DMS79 (cell line): ENCODE measurements around the gene LY6G5C.

Source experiments
- DNase-seq: peaks from one replicate; lab custom pipeline; 2025; lab: John Stamatoyannopoulos, UW

LY6G5C gene, protein sequence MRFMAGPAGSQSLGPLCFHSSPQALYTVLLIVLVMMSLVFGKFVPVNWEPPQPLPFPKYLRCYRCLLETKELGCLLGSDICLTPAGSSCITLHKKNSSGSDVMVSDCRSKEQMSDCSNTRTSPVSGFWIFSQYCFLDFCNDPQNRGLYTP

DNA sequence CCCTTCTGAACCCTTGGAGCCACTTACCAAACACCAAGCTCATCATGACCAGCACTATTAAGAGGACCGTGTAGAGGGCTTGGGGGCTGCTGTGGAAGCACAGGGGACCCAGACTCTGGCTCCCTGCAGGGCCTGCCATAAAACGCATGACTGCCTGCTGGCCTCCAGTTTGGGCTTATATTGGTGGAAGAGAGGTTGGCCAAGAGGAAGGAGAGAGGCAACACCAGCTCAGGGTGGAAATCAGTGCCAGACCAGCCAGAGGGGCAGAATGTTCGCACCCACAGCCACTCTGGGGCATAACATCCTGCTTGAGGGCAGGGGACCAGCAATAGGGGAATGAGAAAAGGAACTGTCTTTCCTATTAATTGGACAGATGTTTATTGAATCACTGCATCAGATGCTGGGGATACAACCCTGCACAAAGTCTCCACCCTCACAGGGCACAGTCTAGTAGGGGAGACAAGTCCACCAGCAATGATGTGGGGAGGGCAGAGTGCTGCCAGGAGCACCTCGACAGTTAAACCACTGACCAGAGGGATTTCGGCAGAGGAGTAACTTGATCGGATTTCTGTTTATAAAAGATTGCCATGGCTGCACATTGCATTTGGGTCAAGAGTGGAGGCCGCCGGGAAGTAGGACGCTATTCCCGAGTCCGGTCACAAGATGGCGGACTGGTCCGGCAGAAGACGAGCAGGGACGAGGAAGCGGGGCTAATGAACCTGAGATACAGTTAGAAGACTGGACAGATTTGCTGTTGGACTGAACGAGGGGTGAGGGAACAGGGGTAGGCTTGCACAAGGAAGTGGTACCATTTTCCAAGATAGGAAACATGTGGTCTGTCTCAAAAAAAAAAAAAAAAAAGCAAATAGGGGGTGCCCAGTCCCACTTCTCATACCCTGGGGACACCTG, at the start of gene LY6G5C:
Gene LY6G5C, minus strand, starts transcription at position 842 of the 909 bp plus-strand sequence. Its CDS starts 694 bp downstream, at position 148.
- peak; percentile 85 for DNase-seq

GRCh38 chr6:31729979-31730630, 49.2 kb upstream of the LY6G5C start:
- DNase-seq = no peak

- DNase-seq = no peak
Measured at GRCh38 chr6:31729515-31729978, 48.7 kb upstream of the LY6G5C start.

- DNase-seq = no peak
Measured at GRCh38 chr6:31728767-31729514, 48.1 kb upstream of the LY6G5C start, which contains the start of gene DDAH2. Gene DDAH2, minus strand, starts transcription at chr6:31729299. Its CDS starts 138 bp downstream, at chr6:31729161.

- no peak for DNase-seq
Measured at GRCh38 chr6:31727717-31728671, 47.1 kb upstream of the LY6G5C start.

DNA sequence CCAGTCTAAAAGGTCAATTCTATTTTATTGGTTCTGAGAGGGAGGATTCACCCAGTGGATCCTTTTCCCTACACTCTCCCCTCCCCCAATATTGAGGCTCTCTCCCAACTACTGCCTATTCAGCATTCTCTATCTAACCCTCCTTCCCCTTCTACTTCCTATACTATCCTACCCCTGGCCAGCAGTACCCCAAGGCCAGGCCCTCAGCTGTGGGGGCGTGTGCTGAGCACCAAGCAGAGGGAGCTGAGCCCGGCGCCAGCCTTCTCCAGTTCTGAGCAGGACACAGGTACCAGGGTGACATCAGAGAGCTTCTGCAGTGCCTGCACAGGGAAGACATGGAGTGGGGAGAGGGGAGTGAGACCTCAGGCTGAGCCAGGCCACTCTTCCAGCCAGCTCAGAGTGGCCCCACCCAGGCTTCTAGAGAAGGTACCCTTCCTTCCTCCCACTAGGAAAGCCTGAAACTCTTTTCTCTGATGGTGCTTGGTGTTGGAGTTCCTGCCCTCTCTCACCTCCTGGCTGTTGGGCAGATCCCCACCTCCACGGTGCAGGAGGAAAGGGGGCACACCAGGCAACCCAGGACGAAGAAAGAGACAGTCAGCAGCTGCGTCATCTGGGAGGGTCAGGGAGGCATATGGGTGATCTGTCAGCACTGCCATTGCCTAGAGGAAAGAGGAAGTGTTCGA, 46.3 kb upstream of the LY6G5C start:
- no peak for DNase-seq

GRCh38 chr6:31725502-31726350, 44.9 kb upstream of the LY6G5C start:
- no peak for DNase-seq

- DNase-seq = no peak
Measured at GRCh38 chr6:31723980-31724691, 43.3 kb upstream of the LY6G5C start.

GRCh38 chr6:31723245-31723979, 42.5 kb upstream of the LY6G5C start, which contains the start of gene MPIG6B:
Gene MPIG6B, plus strand, starts transcription at chr6:31723373. Its CDS starts 11 bp downstream, at chr6:31723384.
- no peak for DNase-seq

DNA sequence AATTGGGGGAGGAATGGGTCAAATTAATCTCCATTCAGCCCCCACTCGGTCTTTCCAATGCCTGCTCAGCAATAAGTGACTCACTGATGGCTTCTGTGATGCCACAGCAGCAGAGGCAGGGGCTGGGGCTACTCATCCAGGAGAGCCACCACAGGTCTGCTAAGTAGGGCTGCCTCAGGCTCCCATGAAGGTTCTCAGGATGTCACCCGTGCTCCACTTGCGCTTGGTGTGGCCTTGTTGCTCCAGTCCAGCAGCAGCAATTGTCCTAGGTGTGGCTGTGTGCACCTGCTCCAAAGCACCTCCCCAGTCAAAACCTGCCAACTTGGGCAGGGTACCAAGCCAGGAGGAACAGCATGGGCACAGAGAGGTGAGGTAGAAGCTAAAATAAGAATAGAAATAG, 41.3 kb upstream of the LY6G5C start:
- DNase-seq = no peak

- no peak for DNase-seq
Measured at GRCh38 chr6:31721351-31722020, 40.6 kb upstream of the LY6G5C start, which contains the start of gene LY6G6C. Gene LY6G6C, minus strand, starts transcription at chr6:31721746. Its CDS starts 67 bp downstream, at chr6:31721679.

GRCh38 chr6:31720196-31720770, 39.4 kb upstream of the LY6G5C start:
- DNase-seq = no peak

DNA sequence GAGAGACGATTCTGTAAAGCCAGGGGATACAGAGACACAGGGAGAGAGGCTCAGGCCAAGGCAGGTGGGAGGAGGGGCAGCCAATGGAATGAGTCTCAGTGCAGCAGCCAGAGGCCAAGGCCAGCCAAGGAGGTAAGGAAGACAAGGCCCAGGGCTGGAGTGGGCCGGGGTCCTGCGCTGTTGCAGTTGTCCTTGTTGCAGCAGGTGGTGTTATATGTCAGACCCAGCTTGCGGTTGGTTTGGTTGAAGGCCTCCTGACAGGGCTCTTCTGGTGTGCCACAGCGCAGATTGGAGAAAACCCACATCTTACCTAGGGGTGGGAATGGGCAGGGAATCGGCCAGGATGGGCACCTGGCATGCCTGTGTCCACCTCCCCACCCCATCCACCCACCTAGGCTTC, 38.1 kb upstream of the LY6G5C start:
- DNase-seq = no peak

- peak; percentile 90 for DNase-seq
Measured at GRCh38 chr6:31718265-31718664, 37.4 kb upstream of the LY6G5C start.

GRCh38 chr6:31717499-31718222, 36.8 kb upstream of the LY6G5C start:
- DNase-seq = peak; percentile 30
